Measurements from ENCODE around the gene PCGF2.

PCGF2 gene

DNA sequence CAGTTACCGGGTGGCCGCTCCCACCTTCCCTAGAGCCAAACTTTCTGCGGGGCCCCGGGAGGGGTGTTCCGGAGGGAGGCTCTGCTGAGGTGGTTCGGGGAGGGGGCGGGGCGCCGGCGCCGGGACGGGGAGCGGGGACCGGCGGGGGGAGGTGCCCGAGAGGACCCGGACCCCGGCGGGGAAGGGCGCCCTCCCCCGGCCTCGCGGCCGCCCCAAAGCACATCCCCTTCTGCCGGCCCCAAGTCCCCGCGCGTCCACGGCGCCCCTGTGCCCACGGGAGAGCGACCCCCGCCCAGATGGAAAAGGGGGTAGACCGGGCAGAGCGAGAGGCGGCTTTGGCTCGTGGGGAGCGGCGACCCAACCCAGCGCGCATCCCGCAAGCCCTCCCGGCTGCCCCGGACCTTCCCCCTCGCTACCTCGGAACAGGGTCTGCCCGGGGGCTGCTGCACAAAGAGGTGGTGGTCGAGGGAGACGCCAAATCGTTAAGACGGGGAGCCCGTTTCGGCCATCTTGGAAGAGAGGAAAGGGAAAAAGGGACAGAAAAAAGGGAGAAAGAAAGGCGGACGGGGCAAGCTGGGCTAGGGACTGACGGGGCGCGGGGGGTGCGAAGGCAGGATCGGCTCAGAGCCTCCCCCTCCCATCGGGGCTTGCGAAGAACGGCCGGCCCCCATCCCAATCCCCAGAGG lies 530 bp downstream of the PCGF2 start (continued):
- no peak for TF ChIP-seq ZNF645 (tag by site-specific recombination; IDR thresholded peaks at IDR 0.05)
- TF ChIP-seq ZNF48 (tag by site-specific recombination; IDR thresholded peaks at IDR 0.05): no peak
- TF ChIP-seq ELK4 (IDR thresholded peaks at IDR 0.05; ENCODE audit: borderline replicate concordance, low read depth, low read length): no peak
- no peak for TF ChIP-seq ZNF175 (tag by site-specific recombination; IDR thresholded peaks at IDR 0.05)
- TF ChIP-seq, protein P1, sequence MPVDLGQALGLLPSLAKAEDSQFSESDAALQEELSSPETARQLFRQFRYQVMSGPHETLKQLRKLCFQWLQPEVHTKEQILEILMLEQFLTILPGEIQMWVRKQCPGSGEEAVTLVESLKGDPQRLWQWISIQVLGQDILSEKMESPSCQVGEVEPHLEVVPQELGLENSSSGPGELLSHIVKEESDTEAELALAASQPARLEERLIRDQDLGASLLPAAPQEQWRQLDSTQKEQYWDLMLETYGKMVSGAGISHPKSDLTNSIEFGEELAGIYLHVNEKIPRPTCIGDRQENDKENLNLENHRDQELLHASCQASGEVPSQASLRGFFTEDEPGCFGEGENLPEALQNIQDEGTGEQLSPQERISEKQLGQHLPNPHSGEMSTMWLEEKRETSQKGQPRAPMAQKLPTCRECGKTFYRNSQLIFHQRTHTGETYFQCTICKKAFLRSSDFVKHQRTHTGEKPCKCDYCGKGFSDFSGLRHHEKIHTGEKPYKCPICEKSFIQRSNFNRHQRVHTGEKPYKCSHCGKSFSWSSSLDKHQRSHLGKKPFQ (tag by site-specific recombination; IDR thresholded peaks at IDR 0.05): no peak
- no peak for TF ChIP-seq ZNF239 (tag by site-specific recombination; IDR thresholded peaks at IDR 0.05)
- TF ChIP-seq ZXDB (tag by site-specific recombination; IDR thresholded peaks at IDR 0.05): peak; percentile 12; the same call in 1 of the 2 replicates
- no peak for TF ChIP-seq ZFP41 (tag by site-specific recombination; IDR thresholded peaks at IDR 0.05; ENCODE audit: borderline replicate concordance)
- no peak for TF ChIP-seq ZNF776 (tag by site-specific recombination; IDR thresholded peaks at IDR 0.05; ENCODE audit: borderline replicate concordance)
- peak; percentile 91 for TF ChIP-seq ZBTB20 (tag by site-specific recombination; IDR thresholded peaks at IDR 0.05)

DNA sequence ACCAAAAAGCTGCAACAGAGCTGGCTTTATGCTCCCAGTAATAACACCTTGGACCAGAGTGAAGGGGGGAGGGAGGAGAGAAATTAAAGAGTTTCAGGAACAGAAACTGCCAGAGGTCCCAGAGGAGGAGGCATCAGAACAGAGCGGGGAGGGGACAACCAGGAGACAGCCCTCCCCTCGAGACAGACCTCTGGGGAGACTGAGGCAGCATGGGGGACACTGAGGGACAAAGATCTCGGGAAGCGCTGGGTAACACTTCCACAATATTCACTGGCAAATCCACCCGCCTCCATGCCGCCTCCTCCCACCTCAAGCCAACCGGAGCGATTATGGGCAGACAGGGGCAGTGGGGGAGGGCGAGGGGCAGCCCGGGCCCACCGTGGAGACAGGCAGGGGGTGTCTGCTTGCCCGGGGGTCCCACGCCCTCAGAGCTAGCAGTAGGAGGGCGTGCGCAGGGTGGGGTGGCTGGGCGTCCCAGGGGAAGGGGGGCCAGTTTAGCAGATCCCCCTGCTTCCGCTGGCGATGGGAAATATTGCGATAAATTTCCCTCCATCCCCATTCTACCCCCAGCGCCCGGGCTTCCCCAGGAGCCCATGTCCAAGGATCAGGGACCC lies 1.2 kb downstream of the PCGF2 start:
- Histone ChIP-seq H3K9me3 (ENCODE audit: control insufficient read depth, insufficient read depth, low read depth, low read length) (no peaks in the 10 kb centered on the region), H3K36me3 (ENCODE audit: control insufficient read depth in 2 of 2, insufficient read depth in 1 of 2, low read length in 2 of 2) (no peaks in the 10 kb centered on the region; a peak in 1 of 3 replicates), H3K27ac (ENCODE audit: extremely low read depth, low read depth, low read length) (peak overlapping the region; percentile 96; the same call in 1 of the 2 replicates), H3K4me1 (ENCODE audit: control insufficient read depth, insufficient read depth, low read length) (peaks cover 43% of the 10 kb centered on the region), H3K4me3 (ENCODE audit: low read depth, low read length) (peak overlapping the region; percentile 86)
- POLR2A ChIA-PET: interaction anchor here (0.7 to 2.1 kb wide), 3 partner anchors 11 to 53 kb away, joined by 3 to 18 read pairs (median 8); no protein-coding TSS in a partner anchor
- CTCF ChIA-PET: interaction anchor here (0.7 to 4.6 kb wide), 2 partner anchors 12 to 256 kb away, joined by 4 to 47 read pairs; no protein-coding TSS in a partner anchor
- TF ChIP-seq, protein P2, sequence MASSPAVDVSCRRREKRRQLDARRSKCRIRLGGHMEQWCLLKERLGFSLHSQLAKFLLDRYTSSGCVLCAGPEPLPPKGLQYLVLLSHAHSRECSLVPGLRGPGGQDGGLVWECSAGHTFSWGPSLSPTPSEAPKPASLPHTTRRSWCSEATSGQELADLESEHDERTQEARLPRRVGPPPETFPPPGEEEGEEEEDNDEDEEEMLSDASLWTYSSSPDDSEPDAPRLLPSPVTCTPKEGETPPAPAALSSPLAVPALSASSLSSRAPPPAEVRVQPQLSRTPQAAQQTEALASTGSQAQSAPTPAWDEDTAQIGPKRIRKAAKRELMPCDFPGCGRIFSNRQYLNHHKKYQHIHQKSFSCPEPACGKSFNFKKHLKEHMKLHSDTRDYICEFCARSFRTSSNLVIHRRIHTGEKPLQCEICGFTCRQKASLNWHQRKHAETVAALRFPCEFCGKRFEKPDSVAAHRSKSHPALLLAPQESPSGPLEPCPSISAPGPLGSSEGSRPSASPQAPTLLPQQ (tag by site-specific recombination; IDR thresholded peaks at IDR 0.05): peak; percentile 47; the same call in 1 of the 2 replicates
- TF ChIP-seq PATZ1 (tag by site-specific recombination; IDR thresholded peaks at IDR 0.05): peak; percentile 63
- no peak for TF ChIP-seq HOXD13 (CRISPR knock-in tag; IDR thresholded peaks at IDR 0.05; ENCODE audit: borderline replicate concordance)
- TF ChIP-seq ZNF16 (tag by site-specific recombination; IDR thresholded peaks at IDR 0.05; ENCODE audit: low read depth): no peak
- TF ChIP-seq ZNF623 (tag by site-specific recombination; IDR thresholded peaks at IDR 0.05): no peak
- TF ChIP-seq SP2 (tag by site-specific recombination; IDR thresholded peaks at IDR 0.05): peak; percentile 35
- peak; percentile 59 for TF ChIP-seq ZIC2 (tag by site-specific recombination; IDR thresholded peaks at IDR 0.05)
- TF ChIP-seq ZNF394 (tag by site-specific recombination; IDR thresholded peaks at IDR 0.05; ENCODE audit: borderline replicate concordance): no peak
- TF ChIP-seq ZNF549 (tag by site-specific recombination; IDR thresholded peaks at IDR 0.05): no peak
- no peak for TF ChIP-seq PRDM2 (tag by site-specific recombination; IDR thresholded peaks at IDR 0.05; ENCODE audit: borderline replicate concordance)
